Stimulated activated CD8-positive, alpha-beta memory T cell treated with anti-CD3 and anti-CD28 coated beads, Interleukin-7, amount 100 ng/mL, for 1 hour (primary cell): ENCODE results near the gene LEF1.

ENCODE experiments used
- DNase-seq, 2 donors: peaks; one replicate each; pipeline ENCODE4 v3.0.0-alpha.2; 2020; ENCODE audit warnings: low read depth in 2 of 2

LEF1 gene

DNA sequence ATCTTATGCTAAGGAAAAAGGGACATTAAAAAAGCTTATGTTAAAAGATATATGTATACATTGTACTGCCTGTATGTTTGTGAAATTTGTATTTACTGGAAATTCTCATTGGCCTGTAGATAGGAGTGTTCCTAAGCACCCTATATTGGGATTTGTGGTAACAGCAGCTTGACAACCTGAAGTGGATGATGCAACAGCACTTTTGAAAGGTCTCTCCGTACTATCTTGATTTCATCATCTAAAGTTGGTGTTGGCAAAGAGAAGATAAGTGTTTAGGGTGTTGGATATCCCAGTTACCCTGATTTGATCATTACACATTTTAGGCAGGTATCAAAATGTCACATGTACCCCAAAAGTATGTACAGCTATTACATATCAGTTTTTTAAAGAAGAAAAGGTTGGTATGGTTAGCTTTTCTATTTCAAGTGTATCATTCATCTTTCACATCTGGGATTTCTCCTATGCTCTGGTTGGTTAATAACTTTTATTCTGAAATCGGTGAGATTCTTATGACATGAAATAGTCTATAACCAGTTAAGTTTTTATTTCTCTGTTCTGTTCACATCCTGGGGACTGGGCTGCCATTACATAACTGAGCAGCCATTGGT is 168.7 kb downstream of the LEF1 start:
- no peak for DNase-seq

DNA sequence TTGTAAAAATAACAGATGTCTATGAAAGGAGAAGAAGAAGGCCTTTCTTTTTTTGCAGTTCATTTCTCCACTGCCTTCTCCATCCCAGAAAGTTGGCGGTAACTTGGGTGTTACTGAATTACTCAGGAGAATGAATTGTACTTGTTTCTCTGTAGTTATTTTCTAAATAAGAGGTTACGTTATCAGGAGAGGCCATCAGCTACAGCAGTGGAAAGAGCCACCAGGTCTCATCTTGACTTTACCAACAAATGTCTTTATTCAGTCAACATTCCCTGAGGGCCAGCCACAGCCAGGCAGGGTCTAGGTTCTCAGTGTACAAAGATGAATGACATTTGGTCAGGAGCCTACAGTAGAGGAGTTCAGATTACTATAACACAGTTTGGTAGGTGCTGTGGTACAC is 170.9 kb downstream of the LEF1 start:
- DNase-seq = no peak
